Endothelial cell of umbilical vein (primary cell): Measurements from ENCODE around the gene SAPCD2. TPM values are rescaled to one million over a fixed set of nuclear protein-coding genes. Genes with fewer than 3 reads are reported as not detected.

Experiments
- BruUV-seq: library from RNA; stranded (reverse); fragments of 400-500 nt; replicated peaks from 2 replicates; lab custom pipeline; 2021; lab: Mats Ljungman, UMichigan
- CTCF ChIA-PET: fragments of 300-600, 350-600 bp; sonication (Branson Sonifier 250); formaldehyde crosslinking; loops from one replicate; lab custom pipeline; 2021; ENCODE audit warnings: antibody characterized with exemption, inconsistent platforms; lab: Charles Lee
- POLR2A ChIA-PET: fragments of 300-600, 350-600 bp; sonication (Branson Sonifier 250); formaldehyde crosslinking; loops from one replicate; lab custom pipeline; 2021; ENCODE audit warnings: antibody characterized with exemption, inconsistent platforms; lab: Charles Lee
- DNase-seq: peaks from one replicate; pipeline ENCODE4 v3.0.0-alpha.2; 2011; ENCODE audit warnings: low read depth, low spot score
- FAIRE-seq: peaks from 2 replicates; lab custom pipeline; 2011; peaks lifted over from hg19 to GRCh38; lab: Jason Lieb, UNC
- H2AFZ ChIP-seq: 2 replicates; pipeline ENCODE4 v1.6.0; 2012; ENCODE audit warnings: low read depth, low read length, control low read depth, inconsistent platforms
- H3K27ac ChIP-seq: 2 replicates; pipeline ENCODE4 v1.5.1; 2011; ENCODE audit warnings: low read depth, mild to moderate bottlenecking, control low read depth, low read length, moderate library complexity; ENCODE audit not compliant: insufficient read depth
- H3K27me3 ChIP-seq, 2 experiments: 2 replicates each; pipeline versions ENCODE4 v1.6.0 to v1.6.1; 2011; ENCODE audit warnings: low read length in 2 of 2, mixed read lengths in 1 of 2; ENCODE audit not compliant: control insufficient read depth in 2 of 2, insufficient read depth in 2 of 2
- H3K36me3 ChIP-seq, 2 experiments: 2 replicates in 1 of 2; 3 replicates in 1 of 2; pipeline ENCODE4 v1.5.1; 2011; ENCODE audit warnings: low read length in 2 of 2, mild to moderate bottlenecking in 1 of 2, moderate library complexity in 1 of 2; ENCODE audit not compliant: control insufficient read depth in 2 of 2, insufficient read depth in 2 of 2; ENCODE audit errors: extremely low read depth in 1 of 2
- H3K4me1 ChIP-seq: 3 replicates; pipeline ENCODE4 v1.5.1; 2011; ENCODE audit warnings: mild to moderate bottlenecking, low read length; ENCODE audit not compliant: control insufficient read depth, insufficient read depth; ENCODE audit errors: extremely low read depth
- H3K4me2 ChIP-seq: 2 replicates; pipeline ENCODE4 v1.6.1; 2011; ENCODE audit warnings: low read length, control low read depth, mixed read lengths; ENCODE audit not compliant: insufficient read depth
- H3K4me3 ChIP-seq, 3 experiments: fragments of 200-600 bp in 1 of 3; sonication (generic), shearing (Covaris generic) in 1 of 3; replicated peaks in 1 of 3; 2 replicates each; pipeline ENCODE4 v1.5.1; 2011 to 2016; ENCODE audit warnings: control low read depth in 3 of 3, low read length in 3 of 3, mild to moderate bottlenecking in 2 of 3, inconsistent platforms in 1 of 3, low read depth in 1 of 3, moderate library complexity in 1 of 3; ENCODE audit not compliant: insufficient read depth in 1 of 3
- H3K79me2 ChIP-seq: 2 replicates; pipeline ENCODE4 v1.6.0; 2012; ENCODE audit warnings: low read length, inconsistent platforms; ENCODE audit not compliant: control insufficient read depth, insufficient read depth
- H3K9ac ChIP-seq: replicated peaks from 2 replicates; pipeline ENCODE3; 2011; ENCODE audit warnings: low read length, control low read depth; ENCODE audit not compliant: insufficient read depth; ENCODE audit errors: extremely low read depth
- H3K9me1 ChIP-seq: replicated peaks from 3 replicates; pipeline ENCODE4 v1.6.0; 2011; ENCODE audit warnings: mild to moderate bottlenecking, low read length; ENCODE audit not compliant: control insufficient read depth, insufficient read depth; ENCODE audit errors: extremely low read depth
- H3K9me3 ChIP-seq: replicated peaks from 2 replicates; pipeline ENCODE4 v1.5.1; 2012; ENCODE audit warnings: low read length, inconsistent platforms; ENCODE audit not compliant: control insufficient read depth, insufficient read depth
- H4K20me1 ChIP-seq: replicated peaks from 2 replicates; pipeline ENCODE3; 2011; ENCODE audit warnings: mild to moderate bottlenecking, low read length; ENCODE audit not compliant: control insufficient read depth, insufficient read depth; ENCODE audit errors: extremely low read depth
- CTCF ChIP-seq, 2 donors: IDR thresholded peaks; 1 replicate in 1 of 2; 2 replicates in 1 of 2; pipeline ENCODE4 v1.5.1; 2011; ENCODE audit warnings: low read length in 2 of 2, mild to moderate bottlenecking in 2 of 2, moderate library complexity in 2 of 2, control low read depth in 1 of 2, inconsistent platforms in 1 of 2, low read depth in 1 of 2; ENCODE audit not compliant: insufficient read depth in 1 of 2; ENCODE audit errors: extremely low read depth in 1 of 2
- EZH2 ChIP-seq: IDR thresholded peaks from 2 replicates; pipeline ENCODE4 v1.6.1; 2012; ENCODE audit warnings: borderline replicate concordance, low read depth, mild to moderate bottlenecking, moderate library complexity, low read length, inconsistent platforms; ENCODE audit not compliant: severe bottlenecking
- FOS ChIP-seq: IDR thresholded peaks from 2 replicates; pipeline ENCODE4 v1.6.1; 2011; ENCODE audit warnings: mild to moderate bottlenecking, low read length, moderate library complexity, borderline replicate concordance; ENCODE audit not compliant: insufficient read depth
- GATA2 ChIP-seq: IDR thresholded peaks from 2 replicates; pipeline ENCODE4 v1.7.0; 2011; ENCODE audit warnings: low read depth, mild to moderate bottlenecking, moderate library complexity, mixed read lengths, low read length; ENCODE audit not compliant: insufficient read length, insufficient read depth
- JUN ChIP-seq: IDR thresholded peaks from 2 replicates; pipeline ENCODE4 v1.6.1; 2011; ENCODE audit warnings: borderline replicate concordance, low read depth; ENCODE audit not compliant: insufficient read length, insufficient read depth
- MAX ChIP-seq: IDR thresholded peaks from 2 replicates; pipeline ENCODE4 v1.6.1; 2011; ENCODE audit not compliant: insufficient read depth, insufficient read length
- MYC ChIP-seq: IDR thresholded peaks from one replicate; pipeline ENCODE4 v1.6.1; 2011; ENCODE audit warnings: mild to moderate bottlenecking, low read depth, low read length
- POLR2A ChIP-seq: IDR thresholded peaks from 2 replicates; pipeline ENCODE4 v1.6.1; 2012; ENCODE audit warnings: low read depth, mild to moderate bottlenecking, control low read depth, low read length
- POLR2AphosphoS5 ChIP-seq: IDR thresholded peaks from 2 replicates; pipeline ENCODE4 v1.6.1; 2012; ENCODE audit warnings: low read depth, mild to moderate bottlenecking, control low read depth, low read length, moderate library complexity; ENCODE audit not compliant: insufficient read depth
- dilution Hi-C: fragments of 300-500 bp; cut with MboI; formaldehyde crosslinking; loops from one replicate; pipeline ENCODE4 v1.15.0; 2019; ENCODE audit warnings: low sequenced_read_pairs; ENCODE audit not compliant: extremely low pct_ligation_motif_present
- intact Hi-C: fragments of 100-400 bp; cut with micrococcal nuclease; formaldehyde crosslinking; loops from one replicate; pipeline ENCODE4 v1.10.0; 2022
- polyA plus RNA-seq, 4 experiments: library from polyadenylated mRNA; depleted of rRNA in 3 of 4; stranded (reverse) in 3 of 4; unstranded in 1 of 4; fragments of >200 nt; gene quantifications; 2 replicates each; pipeline versions ENCODE4 v1.2.1 to v1.2.3, GENCODE V29; 2011 to 2012; ENCODE audit warnings: missing spikeins in 1 of 4
- total RNA-seq: library from RNA; stranded (reverse); gene quantifications from 2 replicates; pipeline ENCODE4 v1.2.3, GENCODE V29; 2021

The SAPCD2 gene
- total and polyA plus RNA-seq, 2 donors (not counting 3 experiments of a cell fraction or from before 2014, with no cell fraction given): 11.5 to 27.8 TPM

GRCh38 chr9:137070906-137071275 is 534 bp upstream of the SAPCD2 start:
- no TSS peak for BruUV-seq
- H3K36me3 ChIP-seq: no peaks in the 10 kb centered on the region
- no peak overlapping the region for H3K27ac ChIP-seq
- CTCF ChIA-PET: interaction anchor here (0.8 to 8.0 kb wide), 7 partner anchors 16 to 156 kb away, joined by 3 to 152 read pairs (median 5); partner anchors contain the start of genes ABCA2, MAN1B1, NPDC1 and RNF224
- H3K4me1 ChIP-seq: peaks cover 11% of the 10 kb centered on the region
- no peaks in the 10 kb centered on the region for H3K9me3 ChIP-seq
- intact Hi-C loops (no loop called here), dilution Hi-C loops (no loop called here)
- peak overlapping the region; percentile 53 for H2AFZ ChIP-seq
- DNase-seq (no peak), FAIRE-seq (no peak)
- no peaks in the 10 kb centered on the region for H3K27me3 ChIP-seq
- peak overlapping the region; percentile 69 for H3K4me2 ChIP-seq
- no peak overlapping the region for H3K9ac ChIP-seq
- no peaks in the 10 kb centered on the region for H3K9me1 ChIP-seq
- no peak for TF ChIP-seq FOS
- TF ChIP-seq GATA2: no peak
- no peak for TF ChIP-seq CTCF (IDR thresholded peaks at IDR 0.05; ENCODE audit: extremely low read depth in 1 of 2, insufficient read depth in 1 of 2, low read depth in 1 of 2, low read length in 2 of 2)
- no peak for TF ChIP-seq JUN
- TF ChIP-seq POLR2AphosphoS5: no peak
- TF ChIP-seq POLR2A: no peak
- no peak for TF ChIP-seq EZH2
- TF ChIP-seq MAX: no peak
- no peak for TF ChIP-seq MYC
- peaks cover 9% of the 10 kb centered on the region for H3K79me2 ChIP-seq
- no peaks in the 10 kb centered on the region for H4K20me1 ChIP-seq
- POLR2A ChIA-PET: interaction anchor here (0.9 kb wide), 1 partner anchor 16 kb away, joined by 4 read pairs; the partner anchor contains the start of gene MAN1B1
- H3K4me3 ChIP-seq: peak overlapping the region; percentile 37 to 49 (median 39)
